Vagina (tissue), 2 donors: ENCODE measurements around the gene CELF5. TPM values are rescaled to one million over a fixed set of nuclear protein-coding genes. Genes with fewer than 3 reads are reported as not detected.
"Not testable (repeated sequence)": the region's sequence is repeated elsewhere in the genome, so short reads cannot be mapped to it uniquely, and the experiment has no call there.

Experiments
- DNase-seq, 2 donors: peaks; one replicate each; pipeline ENCODE4 v3.0.0-alpha.2; 2017; ENCODE audit errors: extremely low spot score in 2 of 2
- H3K27ac ChIP-seq: fragments of 200-600 bp; sonication (generic); one replicate; pipeline ENCODE4 v1.5.1; 2019
- H3K27me3 ChIP-seq: fragments of 200-600 bp; sonication (generic); one replicate; pipeline ENCODE4 v1.5.1; 2019
- H3K36me3 ChIP-seq, 2 donors: fragments of 200-600 bp; sonication (generic); one replicate each; pipeline ENCODE4 v1.5.1; 2017 to 2019
- H3K4me1 ChIP-seq: fragments of 200-600 bp; sonication (generic); one replicate; pipeline ENCODE4 v1.5.1; 2019
- H3K4me3 ChIP-seq, 2 donors: fragments of 200-600 bp; sonication (generic); 1 replicate in 1 of 2; 2 replicates in 1 of 2; pipeline ENCODE4 v1.5.1; 2016 to 2019
- H3K9me3 ChIP-seq: fragments of 200-600 bp; sonication (generic); one replicate; pipeline ENCODE4 v1.5.1; 2019
- POLR2A ChIP-seq, 2 donors: fragments of 450-650 bp; IDR thresholded peaks; one replicate each; pipeline ENCODE4 v1.6.1; 2017; ENCODE audit warnings: antibody characterized with exemption in 2 of 2, mild to moderate bottlenecking in 2 of 2, moderate library complexity in 2 of 2
- POLR2AphosphoS5 ChIP-seq, 2 donors: sonication (generic); formaldehyde crosslinking; IDR thresholded peaks; one replicate each; pipeline ENCODE4 v1.9.0; 2017; ENCODE audit warnings: antibody characterized with exemption in 2 of 2, mild to moderate bottlenecking in 2 of 2, low read depth in 1 of 2; ENCODE audit not compliant: insufficient read depth in 1 of 2
- intact Hi-C: fragments of 100-400 bp; cut with DNase I; formaldehyde crosslinking; loops from one replicate; pipeline ENCODE4 v1.15.1; 2023
- total RNA-seq: library from RNA; depleted of rRNA; stranded (reverse); fragments of >200 nt; gene quantifications from one replicate; pipeline ENCODE4 v1.2.3, GENCODE V29; 2016
- TF ChIP-seq, protein P1 (sequence below), 3 experiments: fragments of 450-650 bp in 2 of 3; fragments of 200-600 bp in 1 of 3; sonication (generic) in 1 of 3; IDR thresholded peaks; one replicate each; pipeline ENCODE4 v1.5.1; 2017 to 2019; ENCODE audit warnings: antibody characterized with exemption in 3 of 3, mild to moderate bottlenecking in 2 of 3, moderate library complexity in 2 of 3

CELF5 gene
- total RNA-seq, 1 donor from 2014 or later = not detected

DNA sequence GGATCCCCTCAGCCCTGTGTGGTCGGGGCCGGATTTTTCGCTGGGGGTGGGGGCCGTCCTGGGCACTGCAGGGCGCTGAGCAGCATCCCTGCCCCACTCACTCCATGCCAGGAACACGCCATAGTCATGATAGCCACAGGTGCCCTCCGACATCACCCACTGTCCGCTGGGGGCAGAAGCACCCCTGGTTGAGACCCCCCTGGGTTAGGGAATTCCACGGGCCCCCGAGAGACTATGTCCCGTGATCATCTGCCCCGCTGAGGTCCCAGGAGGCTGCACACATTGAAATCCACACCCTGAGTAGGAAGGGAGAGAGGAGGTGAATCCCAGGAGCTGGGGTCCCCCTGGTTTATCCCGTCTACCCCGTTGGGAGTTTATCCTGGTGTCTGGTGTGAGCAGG lies 22.6 kb upstream of the CELF5 start:
- peaks cover 0 to 41% of the 10 kb centered on the region in 2 donors for H3K36me3 ChIP-seq
- no peaks in the 10 kb centered on the region for H3K4me1 ChIP-seq
- no peak overlapping the region for H3K4me3 ChIP-seq
- H3K27me3 ChIP-seq = no peaks in the 10 kb centered on the region
- intact Hi-C loops = no loop called here
- DNase-seq = no peak
- TF ChIP-seq POLR2AphosphoS5 (IDR thresholded peaks at IDR 0.05; ENCODE audit: insufficient read depth in 1 of 2, low read depth in 1 of 2) = no peak
- TF ChIP-seq, protein P1, sequence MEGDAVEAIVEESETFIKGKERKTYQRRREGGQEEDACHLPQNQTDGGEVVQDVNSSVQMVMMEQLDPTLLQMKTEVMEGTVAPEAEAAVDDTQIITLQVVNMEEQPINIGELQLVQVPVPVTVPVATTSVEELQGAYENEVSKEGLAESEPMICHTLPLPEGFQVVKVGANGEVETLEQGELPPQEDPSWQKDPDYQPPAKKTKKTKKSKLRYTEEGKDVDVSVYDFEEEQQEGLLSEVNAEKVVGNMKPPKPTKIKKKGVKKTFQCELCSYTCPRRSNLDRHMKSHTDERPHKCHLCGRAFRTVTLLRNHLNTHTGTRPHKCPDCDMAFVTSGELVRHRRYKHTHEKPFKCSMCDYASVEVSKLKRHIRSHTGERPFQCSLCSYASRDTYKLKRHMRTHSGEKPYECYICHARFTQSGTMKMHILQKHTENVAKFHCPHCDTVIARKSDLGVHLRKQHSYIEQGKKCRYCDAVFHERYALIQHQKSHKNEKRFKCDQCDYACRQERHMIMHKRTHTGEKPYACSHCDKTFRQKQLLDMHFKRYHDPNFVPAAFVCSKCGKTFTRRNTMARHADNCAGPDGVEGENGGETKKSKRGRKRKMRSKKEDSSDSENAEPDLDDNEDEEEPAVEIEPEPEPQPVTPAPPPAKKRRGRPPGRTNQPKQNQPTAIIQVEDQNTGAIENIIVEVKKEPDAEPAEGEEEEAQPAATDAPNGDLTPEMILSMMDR (IDR thresholded peaks at IDR 0.05) = no peak
- no peak for TF ChIP-seq POLR2A (IDR thresholded peaks at IDR 0.05)
- no peaks in the 10 kb centered on the region for H3K9me3 ChIP-seq
- H3K27ac ChIP-seq = no peak overlapping the region

DNA sequence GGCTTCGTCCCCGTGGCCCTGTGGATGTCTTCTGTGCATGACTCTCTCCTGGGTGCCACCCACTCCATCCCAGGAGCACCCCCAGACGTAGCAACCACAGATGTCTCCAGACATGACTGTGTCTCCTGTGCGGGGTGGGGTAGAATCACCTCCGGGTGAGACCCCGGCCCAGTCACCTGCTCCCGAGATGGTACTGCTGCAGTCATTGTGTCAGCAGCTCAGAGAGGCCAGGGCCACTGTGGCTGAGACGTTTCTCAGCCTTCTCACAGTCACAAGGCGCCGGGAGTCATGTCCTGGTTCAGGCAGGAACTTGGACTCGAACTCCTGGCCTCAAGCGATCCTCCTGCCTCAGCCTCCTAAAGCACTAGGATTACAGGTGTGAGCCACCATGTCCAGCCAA lies 22.1 kb upstream of the CELF5 start:
- DNase-seq = no peak
- no peak overlapping the region for H3K27ac ChIP-seq
- no peaks in the 10 kb centered on the region for H3K27me3 ChIP-seq
- intact Hi-C loops = no loop called here
- no peaks in the 10 kb centered on the region for H3K9me3 ChIP-seq
- TF ChIP-seq POLR2AphosphoS5 (IDR thresholded peaks at IDR 0.05; ENCODE audit: insufficient read depth in 1 of 2, low read depth in 1 of 2) = no peak
- TF ChIP-seq, protein P1 (IDR thresholded peaks at IDR 0.05) = no peak
- no peak for TF ChIP-seq POLR2A (IDR thresholded peaks at IDR 0.05)
- no peaks in the 10 kb centered on the region for H3K4me1 ChIP-seq
- H3K4me3 ChIP-seq = no peak overlapping the region
- peaks cover 0 to 45% of the 10 kb centered on the region in 2 donors for H3K36me3 ChIP-seq

DNA sequence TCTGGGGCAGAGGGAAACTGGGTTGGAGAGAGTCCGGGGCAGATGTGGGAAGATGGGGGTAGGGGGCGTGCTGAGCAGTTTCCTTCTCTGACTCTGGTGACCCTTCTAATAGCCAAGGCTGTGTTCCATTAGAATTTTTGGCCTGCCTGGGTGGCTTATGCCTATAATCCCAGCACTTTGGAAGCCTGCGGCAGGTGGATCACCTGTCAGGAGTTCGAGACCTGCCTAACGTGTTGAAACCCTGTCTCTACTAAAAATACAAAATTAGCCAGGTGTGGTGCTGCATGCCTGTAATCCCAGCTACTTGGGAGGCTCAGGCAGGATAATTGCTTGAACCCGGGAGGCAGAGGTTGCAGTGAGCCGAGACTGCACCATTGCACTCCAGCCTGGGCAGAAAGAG lies 21.6 kb upstream of the CELF5 start:
- H3K4me3 ChIP-seq, H3K27ac ChIP-seq, H3K27me3 ChIP-seq, intact Hi-C loops, H3K4me1 ChIP-seq, DNase-seq, H3K9me3 ChIP-seq: not testable (repeated sequence)
- peaks cover 0 to 51% of the 10 kb centered on the region in 2 donors for H3K36me3 ChIP-seq

DNA sequence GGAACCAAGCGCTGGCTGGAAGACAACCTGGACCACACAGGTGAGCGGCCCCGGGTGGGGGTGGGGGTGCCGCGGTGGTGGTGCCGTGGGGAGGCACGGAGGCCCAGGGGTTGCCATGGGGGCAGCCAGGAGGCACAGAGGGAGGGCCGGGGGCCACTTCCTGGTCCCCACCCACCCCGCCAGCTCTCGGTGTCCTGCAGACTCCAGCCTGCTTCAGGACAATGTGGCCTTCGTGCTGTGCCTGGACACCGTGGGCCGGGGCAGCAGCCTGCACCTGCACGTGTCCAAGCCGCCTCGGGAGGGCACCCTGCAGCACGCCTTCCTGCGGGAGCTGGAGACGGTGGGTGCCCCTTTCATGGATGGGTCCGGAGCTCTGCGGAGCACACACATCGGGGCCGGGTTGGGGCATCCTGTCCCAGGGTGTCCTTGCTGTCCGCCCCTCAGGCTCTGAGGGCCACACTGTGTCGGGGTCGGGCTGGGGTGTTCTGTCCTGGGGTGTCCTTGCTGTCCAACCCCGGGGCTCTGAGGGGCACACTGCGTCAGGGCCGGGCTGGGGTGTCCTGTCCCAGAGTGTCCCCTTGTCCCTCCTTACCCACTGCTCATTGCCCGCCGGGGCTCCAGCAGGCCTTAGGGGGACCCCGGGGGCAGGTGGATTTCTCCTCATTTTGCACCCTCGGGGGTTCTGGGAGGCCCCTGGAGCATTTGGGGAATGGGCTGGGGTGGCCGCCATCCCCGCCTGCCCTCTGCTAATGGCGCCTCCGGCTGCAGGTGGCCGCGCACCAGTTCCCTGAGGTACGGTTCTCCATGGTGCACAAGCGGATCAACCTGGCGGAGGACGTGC lies 20.4 kb upstream of the CELF5 start:
- no peak for DNase-seq
- Histone ChIP-seq H3K4me1 (no peaks in the 10 kb centered on the region), H3K4me3 (no peak overlapping the region), H3K27ac (no peak overlapping the region), H3K27me3 (no peaks in the 10 kb centered on the region), H3K36me3 (peaks cover 0 to 48% of the 10 kb centered on the region in 2 donors), H3K9me3 (no peaks in the 10 kb centered on the region)
- intact Hi-C loops = no loop called here
- TF ChIP-seq, protein P1 (IDR thresholded peaks at IDR 0.05) = no peak
- TF ChIP-seq POLR2A (IDR thresholded peaks at IDR 0.05) (no peak), POLR2AphosphoS5 (IDR thresholded peaks at IDR 0.05; ENCODE audit: insufficient read depth in 1 of 2, low read depth in 1 of 2) (no peak)

DNA sequence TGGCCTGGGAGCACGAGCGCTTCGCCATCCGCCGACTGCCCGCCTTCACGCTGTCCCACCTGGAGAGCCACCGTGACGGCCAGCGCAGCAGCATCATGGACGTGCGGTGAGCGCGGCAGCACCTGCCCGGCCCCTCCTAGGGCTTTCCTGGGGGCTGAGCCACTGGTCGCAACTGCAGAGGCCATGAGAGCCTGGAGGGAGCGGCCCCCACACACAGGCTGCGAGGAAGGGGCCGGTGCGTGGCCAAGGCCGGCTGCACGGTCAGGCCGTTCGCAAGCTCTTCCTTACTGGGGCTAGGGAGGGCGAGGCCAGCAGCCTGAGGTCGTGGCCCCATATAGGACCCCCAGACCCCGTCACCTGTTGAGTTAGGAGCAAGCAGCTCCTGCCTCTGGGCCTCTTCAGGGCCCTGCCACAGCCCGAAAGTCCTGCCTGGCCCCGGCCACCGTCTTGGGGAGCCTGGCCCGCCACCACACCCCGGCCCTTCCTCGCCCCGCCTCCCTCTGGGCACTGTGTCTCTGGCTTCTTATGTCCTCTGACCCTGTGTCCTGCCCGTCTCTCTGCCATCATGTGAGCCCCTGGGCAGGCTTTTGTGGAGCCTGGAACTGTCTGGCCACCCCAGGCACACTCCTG lies 19.7 kb upstream of the CELF5 start:
- H3K36me3 ChIP-seq = peaks cover 0 to 43% of the 10 kb centered on the region in 2 donors
- intact Hi-C loops = no loop called here

More for the DNA sequence above, 19.7 kb upstream of the CELF5 start:
- TF ChIP-seq, protein P1 (IDR thresholded peaks at IDR 0.05) = no peak
- TF ChIP-seq POLR2A (IDR thresholded peaks at IDR 0.05) (no peak), POLR2AphosphoS5 (IDR thresholded peaks at IDR 0.05; ENCODE audit: insufficient read depth in 1 of 2, low read depth in 1 of 2) (no peak)
- Histone ChIP-seq H3K4me3 (no peak overlapping the region), H3K27ac (no peak overlapping the region), H3K27me3 (no peaks in the 10 kb centered on the region), H3K4me1 (no peaks in the 10 kb centered on the region), H3K9me3 (no peaks in the 10 kb centered on the region)
- no peak for DNase-seq
